Breast epithelium (tissue), 3 donors: ENCODE data around the gene STEAP3.

ENCODE experiments used
- POLR2A ChIP-seq: fragments of 450-650 bp; IDR thresholded peaks from one replicate; pipeline ENCODE4 v1.6.1; 2016; ENCODE audit warnings: antibody characterized with exemption, mild to moderate bottlenecking, moderate library complexity
- TF ChIP-seq, protein P1 (sequence below), 3 donors: fragments of 450-650 bp; IDR thresholded peaks; one replicate each; pipeline ENCODE4 v1.5.1; 2016 to 2017; ENCODE audit warnings: antibody characterized with exemption in 3 of 3, mild to moderate bottlenecking in 3 of 3, moderate library complexity in 3 of 3

DNA sequence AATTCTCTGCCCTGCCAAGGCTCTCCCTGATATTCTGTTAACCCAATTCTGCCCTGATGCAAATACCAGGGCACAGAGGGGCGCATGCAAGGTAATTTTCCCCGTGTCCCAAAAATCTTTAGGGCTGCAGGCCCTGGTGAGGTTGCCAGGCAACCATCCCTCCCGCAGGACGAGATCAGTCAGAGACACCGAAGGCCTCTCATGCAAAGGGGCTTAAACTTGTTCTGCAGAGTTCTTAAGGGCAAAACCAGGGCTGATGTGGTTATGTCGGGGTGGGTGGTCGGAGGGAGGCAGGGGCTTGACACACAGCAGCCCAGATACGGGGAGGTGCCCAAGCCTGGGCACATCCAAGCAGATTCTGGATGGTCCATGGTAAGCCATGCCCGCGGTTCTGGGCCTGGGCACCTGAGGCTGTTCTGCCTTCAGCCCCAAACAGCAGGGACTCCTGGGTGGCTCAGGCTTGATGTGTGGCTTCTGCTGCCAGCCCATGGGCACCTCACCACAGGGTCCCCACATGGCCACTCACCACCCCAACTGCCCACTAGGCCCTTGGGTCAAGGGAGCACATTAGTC, 27.2 kb downstream of the STEAP3 start:
- TF ChIP-seq, protein P1, sequence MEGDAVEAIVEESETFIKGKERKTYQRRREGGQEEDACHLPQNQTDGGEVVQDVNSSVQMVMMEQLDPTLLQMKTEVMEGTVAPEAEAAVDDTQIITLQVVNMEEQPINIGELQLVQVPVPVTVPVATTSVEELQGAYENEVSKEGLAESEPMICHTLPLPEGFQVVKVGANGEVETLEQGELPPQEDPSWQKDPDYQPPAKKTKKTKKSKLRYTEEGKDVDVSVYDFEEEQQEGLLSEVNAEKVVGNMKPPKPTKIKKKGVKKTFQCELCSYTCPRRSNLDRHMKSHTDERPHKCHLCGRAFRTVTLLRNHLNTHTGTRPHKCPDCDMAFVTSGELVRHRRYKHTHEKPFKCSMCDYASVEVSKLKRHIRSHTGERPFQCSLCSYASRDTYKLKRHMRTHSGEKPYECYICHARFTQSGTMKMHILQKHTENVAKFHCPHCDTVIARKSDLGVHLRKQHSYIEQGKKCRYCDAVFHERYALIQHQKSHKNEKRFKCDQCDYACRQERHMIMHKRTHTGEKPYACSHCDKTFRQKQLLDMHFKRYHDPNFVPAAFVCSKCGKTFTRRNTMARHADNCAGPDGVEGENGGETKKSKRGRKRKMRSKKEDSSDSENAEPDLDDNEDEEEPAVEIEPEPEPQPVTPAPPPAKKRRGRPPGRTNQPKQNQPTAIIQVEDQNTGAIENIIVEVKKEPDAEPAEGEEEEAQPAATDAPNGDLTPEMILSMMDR (IDR thresholded peaks at IDR 0.05) = no peak
- no peak for TF ChIP-seq POLR2A
